ENCODE measurements around the gene AP2A1.
A peak's percentile ranks its signal among the peaks of the same experiment; 100 is the strongest.

Gene AP2A1

DNA sequence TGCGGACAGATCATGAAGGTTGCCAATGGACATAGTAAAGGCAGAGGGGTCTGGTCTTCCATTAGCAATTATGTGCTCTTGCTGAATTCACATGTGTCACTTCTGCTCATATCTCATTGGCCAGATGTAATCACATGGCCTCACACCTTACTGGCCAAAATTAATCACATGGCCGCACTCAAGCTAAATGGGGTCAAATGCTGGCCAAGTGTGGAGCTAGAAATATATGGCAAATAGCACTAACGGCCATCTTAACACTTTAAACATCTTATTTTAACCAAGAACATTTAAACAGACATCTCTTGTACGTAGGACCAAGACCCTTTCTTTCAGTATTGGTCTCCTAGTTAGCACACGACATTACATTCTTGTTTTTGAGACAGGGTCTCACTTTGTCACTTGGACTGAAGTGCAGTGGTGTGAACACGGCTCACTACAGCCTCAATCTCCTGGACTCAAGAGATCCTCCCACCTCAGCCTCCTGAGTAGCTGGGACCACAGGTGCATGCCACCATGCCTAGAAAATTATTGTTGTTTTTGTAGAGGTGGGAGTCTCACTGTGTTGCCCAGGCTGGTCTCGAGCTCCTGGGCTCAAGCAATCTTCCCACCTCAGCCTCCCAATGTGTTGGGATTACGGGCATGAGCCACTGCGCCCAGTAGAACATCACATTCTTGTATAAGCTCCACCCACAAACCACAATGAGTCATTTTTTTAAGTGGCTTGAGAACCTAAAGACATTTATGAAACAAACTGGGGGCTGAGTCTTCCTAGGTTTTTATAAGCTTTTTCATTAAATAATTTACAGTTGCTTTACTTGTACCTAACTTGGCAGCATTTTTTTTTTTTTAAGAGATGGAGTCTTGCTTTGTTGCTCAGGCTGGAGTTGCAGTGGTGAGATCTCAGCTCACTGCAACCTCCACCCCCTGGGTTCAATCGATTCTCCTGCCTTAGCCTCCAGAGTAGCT, 81.2 kb downstream of the AP2A1 start:
- H3K36me3 ChIP-seq (ENCODE audit: insufficient read depth, insufficient read length, low read length) = peaks cover 22% of the 10 kb centered on the region
- no peak for DNase-seq (ENCODE audit: low read depth, low spot score)
- no peak for TF ChIP-seq YY1 (IDR thresholded peaks at IDR 0.05; ENCODE audit: insufficient read depth, insufficient read length)
- no peak for TF ChIP-seq SUZ12 (IDR thresholded peaks at IDR 0.05; ENCODE audit: extremely low read depth, insufficient read depth, insufficient read length)
- TF ChIP-seq ZNF274 (IDR thresholded peaks at IDR 0.05; ENCODE audit: low read depth, low read length) = no peak
- H3K4me3 ChIP-seq (ENCODE audit: insufficient read length, low read depth) = no peak overlapping the region
- H3K9ac ChIP-seq (ENCODE audit: insufficient read length, low read depth) = no peak overlapping the region
- no peaks in the 10 kb centered on the region for H3K27me3 ChIP-seq (ENCODE audit: insufficient read depth, insufficient read length)
- no peaks in the 10 kb centered on the region for H3K9me3 ChIP-seq (ENCODE audit: insufficient read depth, low read length)
- H3K4me1 ChIP-seq (ENCODE audit: insufficient read depth, insufficient read length) = peaks cover 9% of the 10 kb centered on the region

DNA sequence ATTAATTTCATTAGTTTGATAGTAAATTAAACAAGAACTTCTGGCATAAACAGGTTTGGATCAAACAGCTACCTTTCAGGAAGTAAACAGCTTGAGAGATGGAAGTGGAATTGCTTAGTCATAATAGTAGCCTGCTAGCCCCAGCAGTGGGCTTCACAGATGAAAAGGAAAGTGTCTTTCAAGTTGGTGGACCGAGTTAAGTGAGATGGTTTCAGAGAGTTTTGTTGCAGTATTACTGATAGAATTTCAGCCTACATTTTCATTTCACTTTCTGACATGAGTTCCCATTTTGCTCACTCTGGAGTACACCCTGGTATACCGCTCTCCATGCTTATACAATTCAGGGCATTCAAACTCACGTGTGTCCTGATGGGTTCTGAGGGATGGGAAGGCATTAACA, 82.1 kb downstream of the AP2A1 start:
- DNase-seq (ENCODE audit: low read depth, low spot score) = no peak
- TF ChIP-seq ZNF274 (IDR thresholded peaks at IDR 0.05; ENCODE audit: low read depth, low read length) (no peak), SUZ12 (IDR thresholded peaks at IDR 0.05; ENCODE audit: extremely low read depth, insufficient read depth, insufficient read length) (no peak), YY1 (IDR thresholded peaks at IDR 0.05; ENCODE audit: insufficient read depth, insufficient read length) (no peak)
- no peak overlapping the region for H3K9ac ChIP-seq (ENCODE audit: insufficient read length, low read depth)

GRCh38 chr19:49849433-49850220, 82.8 kb downstream of the AP2A1 start:
- TF ChIP-seq YY1 (IDR thresholded peaks at IDR 0.05; ENCODE audit: insufficient read depth, insufficient read length) (no peak), ZNF274 (IDR thresholded peaks at IDR 0.05; ENCODE audit: low read depth, low read length) (no peak), SUZ12 (IDR thresholded peaks at IDR 0.05; ENCODE audit: extremely low read depth, insufficient read depth, insufficient read length) (no peak)
- no peak for DNase-seq (ENCODE audit: low read depth, low spot score)
- no peak overlapping the region for H3K9ac ChIP-seq (ENCODE audit: insufficient read length, low read depth)
- H3K4me1 ChIP-seq (ENCODE audit: insufficient read depth, insufficient read length) = peaks cover 9% of the 10 kb centered on the region
- no peaks in the 10 kb centered on the region for H3K9me3 ChIP-seq (ENCODE audit: insufficient read depth, low read length)
- H3K4me3 ChIP-seq (ENCODE audit: insufficient read length, low read depth) = peak overlapping the region; percentile 69
- H3K36me3 ChIP-seq (ENCODE audit: insufficient read depth, insufficient read length, low read length) = peaks cover 33% of the 10 kb centered on the region
- H3K27me3 ChIP-seq (ENCODE audit: insufficient read depth, insufficient read length) = no peaks in the 10 kb centered on the region

More for the DNA sequence above, 82.1 kb downstream of the AP2A1 start:
- no peaks in the 10 kb centered on the region for H3K9me3 ChIP-seq (ENCODE audit: insufficient read depth, low read length)
- peaks cover 26% of the 10 kb centered on the region for H3K36me3 ChIP-seq (ENCODE audit: insufficient read depth, insufficient read length, low read length)
- no peak overlapping the region for H3K4me3 ChIP-seq (ENCODE audit: insufficient read length, low read depth)
- peaks cover 9% of the 10 kb centered on the region for H3K4me1 ChIP-seq (ENCODE audit: insufficient read depth, insufficient read length)
- H3K27me3 ChIP-seq (ENCODE audit: insufficient read depth, insufficient read length) = no peaks in the 10 kb centered on the region

DNA sequence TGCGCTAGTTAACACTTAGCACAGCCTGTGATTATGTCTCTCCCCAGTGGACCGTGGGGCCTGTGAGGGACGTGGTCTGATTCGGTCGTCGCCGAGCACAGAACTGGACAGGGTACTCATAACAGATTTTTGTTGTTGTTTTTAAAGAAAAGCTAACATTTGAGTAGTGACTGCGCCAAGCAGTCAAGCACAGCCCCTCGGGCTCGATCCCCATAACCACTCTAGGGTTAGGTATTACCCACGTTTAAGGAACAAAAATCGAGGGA, 83.4 kb downstream of the AP2A1 start:
- H3K36me3 ChIP-seq (ENCODE audit: insufficient read depth, insufficient read length, low read length) = peaks cover 37% of the 10 kb centered on the region
- no peaks in the 10 kb centered on the region for H3K9me3 ChIP-seq (ENCODE audit: insufficient read depth, low read length)
- peaks cover 9% of the 10 kb centered on the region for H3K4me1 ChIP-seq (ENCODE audit: insufficient read depth, insufficient read length)
- DNase-seq (ENCODE audit: low read depth, low spot score) = no peak
- no peak overlapping the region for H3K9ac ChIP-seq (ENCODE audit: insufficient read length, low read depth)
- H3K4me3 ChIP-seq (ENCODE audit: insufficient read length, low read depth) = peak overlapping the region; percentile 69
- TF ChIP-seq ZNF274 (IDR thresholded peaks at IDR 0.05; ENCODE audit: low read depth, low read length) (no peak), SUZ12 (IDR thresholded peaks at IDR 0.05; ENCODE audit: extremely low read depth, insufficient read depth, insufficient read length) (no peak), YY1 (IDR thresholded peaks at IDR 0.05; ENCODE audit: insufficient read depth, insufficient read length) (no peak)
- no peaks in the 10 kb centered on the region for H3K27me3 ChIP-seq (ENCODE audit: insufficient read depth, insufficient read length)

DNA sequence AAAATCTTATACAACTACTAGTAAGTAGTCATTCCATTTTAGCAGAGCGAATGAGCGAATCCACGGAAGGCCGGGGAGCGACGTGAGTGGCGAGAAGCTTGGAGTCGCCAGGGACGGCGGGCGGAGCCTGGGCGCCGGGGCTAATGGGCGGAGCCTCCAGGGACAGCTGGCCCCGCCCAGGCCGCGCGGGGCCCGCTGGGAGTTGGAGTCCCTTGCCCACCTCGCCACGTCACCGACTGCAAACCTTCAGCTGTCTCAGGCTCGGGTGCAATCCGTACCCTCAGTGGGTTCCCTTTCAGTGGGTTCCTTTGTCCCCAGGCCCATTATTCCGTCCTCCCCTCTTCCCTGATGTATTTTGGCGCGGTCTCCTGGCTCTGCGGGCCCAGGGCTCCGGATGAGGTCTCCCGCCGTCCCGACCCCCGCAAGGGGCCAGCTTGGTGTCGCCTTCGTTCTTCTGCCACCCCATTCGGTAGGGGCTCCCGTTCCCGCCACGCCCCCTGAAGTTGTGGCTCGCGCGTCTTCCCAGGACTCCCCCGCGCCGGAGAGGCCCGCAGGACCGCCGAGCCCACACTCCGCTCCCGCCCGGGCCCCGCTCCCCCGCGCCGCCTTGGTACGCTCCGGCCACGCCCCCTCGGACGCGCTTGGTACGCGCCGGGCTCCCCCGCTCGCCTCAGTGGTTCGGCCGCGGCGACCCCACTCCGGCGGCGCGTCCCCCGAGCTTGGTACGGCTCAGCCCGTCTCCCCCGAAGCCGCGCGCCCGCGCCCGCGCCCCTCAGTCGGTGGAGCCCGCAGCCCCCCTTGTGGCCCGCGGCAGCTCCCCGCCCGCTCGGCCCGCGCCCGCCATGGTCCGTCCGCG, 83.9 kb downstream of the AP2A1 start, which contains the start of gene PTOV1:
TSS of gene PTOV1 (plus strand) at position 673 of the 856 bp plus-strand sequence.
- H3K4me1 ChIP-seq (ENCODE audit: insufficient read depth, insufficient read length) = peaks cover 9% of the 10 kb centered on the region
- H3K4me3 ChIP-seq (ENCODE audit: insufficient read length, low read depth) = peak within 1 kb of the TSS; percentile 69
- H3K9ac ChIP-seq (ENCODE audit: insufficient read length, low read depth) = peak within 1 kb of the TSS; percentile 88
- peaks cover 43% of the 10 kb centered on the region for H3K36me3 ChIP-seq (ENCODE audit: insufficient read depth, insufficient read length, low read length)
- H3K27me3 ChIP-seq (ENCODE audit: insufficient read depth, insufficient read length) = no peaks in the 10 kb centered on the region
- peak; percentile 68 for DNase-seq (ENCODE audit: low read depth, low spot score)
- no peaks in the 10 kb centered on the region for H3K9me3 ChIP-seq (ENCODE audit: insufficient read depth, low read length)
- TF ChIP-seq SUZ12 (IDR thresholded peaks at IDR 0.05; ENCODE audit: extremely low read depth, insufficient read depth, insufficient read length) (no peak), YY1 (IDR thresholded peaks at IDR 0.05; ENCODE audit: insufficient read depth, insufficient read length) (no peak), ZNF274 (IDR thresholded peaks at IDR 0.05; ENCODE audit: low read depth, low read length) (no peak)

DNA sequence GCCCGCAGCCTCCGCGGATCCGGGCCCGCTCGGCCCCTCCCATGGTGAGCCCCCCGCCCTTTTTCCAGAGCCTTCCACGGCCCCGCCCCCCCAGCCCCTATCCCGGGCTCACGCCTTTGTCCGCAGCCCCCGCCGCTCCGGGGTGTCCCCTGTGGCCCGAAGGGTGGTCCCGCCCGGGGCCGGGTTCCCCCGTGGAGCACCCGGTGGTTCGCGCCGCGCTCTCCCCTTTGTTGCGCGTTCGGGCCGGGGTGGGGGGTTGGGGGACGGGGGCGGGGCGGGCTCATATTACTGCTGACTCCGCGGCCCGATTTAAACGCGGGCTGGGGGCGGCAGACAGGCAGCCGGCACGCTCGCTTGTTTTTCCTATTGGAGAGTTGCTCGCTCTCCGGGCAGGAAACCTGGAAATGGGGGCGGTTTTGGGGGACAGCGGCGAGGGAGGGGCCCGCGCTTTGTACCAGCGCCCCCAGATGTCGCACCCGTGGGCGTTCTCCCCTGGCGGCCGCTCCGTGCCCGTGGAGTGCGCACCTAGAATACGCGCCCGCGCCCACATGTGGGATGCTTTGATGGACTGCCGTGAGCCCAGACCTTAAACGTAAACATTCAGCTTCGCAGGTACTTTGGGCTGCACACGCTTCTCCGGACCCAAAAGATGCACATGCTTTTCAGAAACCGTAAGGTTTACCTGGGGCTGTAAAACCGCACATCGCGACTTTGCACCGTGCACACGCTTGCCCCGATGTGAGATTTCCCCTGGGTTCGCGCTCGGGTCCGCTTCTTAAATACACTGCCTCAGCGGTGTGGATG, 84.9 kb downstream of the AP2A1 start:
- peaks cover 52% of the 10 kb centered on the region for H3K36me3 ChIP-seq (ENCODE audit: insufficient read depth, insufficient read length, low read length)
- peak overlapping the region; percentile 69 for H3K4me3 ChIP-seq (ENCODE audit: insufficient read length, low read depth)
- peaks cover 9% of the 10 kb centered on the region for H3K4me1 ChIP-seq (ENCODE audit: insufficient read depth, insufficient read length)
- H3K9ac ChIP-seq (ENCODE audit: insufficient read length, low read depth) = peak overlapping the region; percentile 88
- no peaks in the 10 kb centered on the region for H3K27me3 ChIP-seq (ENCODE audit: insufficient read depth, insufficient read length)
- no peak for TF ChIP-seq ZNF274 (IDR thresholded peaks at IDR 0.05; ENCODE audit: low read depth, low read length)
- no peak for TF ChIP-seq YY1 (IDR thresholded peaks at IDR 0.05; ENCODE audit: insufficient read depth, insufficient read length)
- TF ChIP-seq SUZ12 (IDR thresholded peaks at IDR 0.05; ENCODE audit: extremely low read depth, insufficient read depth, insufficient read length) = no peak
- no peaks in the 10 kb centered on the region for H3K9me3 ChIP-seq (ENCODE audit: insufficient read depth, low read length)
- no peak for DNase-seq (ENCODE audit: low read depth, low spot score)
